ENCODE measurements around the gene GNG2. TPM values are rescaled to one million over a fixed set of nuclear protein-coding genes. Genes with fewer than 3 reads are reported as not detected.

GNG2 gene
- total and polyA plus RNA-seq, 2 of the 8 experiments (the other 6 are each of a cell fraction or from before 2014, with no cell fraction given) = 8.2 to 17.9 TPM

- no peaks in the 10 kb centered on the region for H3K36me3 ChIP-seq (ENCODE audit: control insufficient read depth in 2 of 4, insufficient read depth in 4 of 4, low read length in 3 of 4)
- no peak for DNase-seq (ENCODE audit: low read depth in 1 of 2, low spot score in 2 of 2)
- H3K23ac ChIP-seq (ENCODE audit: insufficient read length) = no peak overlapping the region
- 92% methylated on average over 6 of the region's 6 CpGs; no CpG with 5 or more reads in 1 of the 2 experiments for WGBS, 2 experiments (ENCODE audit: extremely low coverage in 1 of 2, insufficient coverage in 1 of 2, insufficient read length in 1 of 2, insufficient replicate concordance in 2 of 2, low coverage in 1 of 2, low lambda C conversion rate in 2 of 2, missing lambda C conversion rate in 1 of 2)
- no peak overlapping the region for H2AK5ac ChIP-seq (ENCODE audit: low read depth, low read length)
- H2BK15ac ChIP-seq (ENCODE audit: low read length) = no peak overlapping the region
- H2AFZ ChIP-seq (ENCODE audit: low read length) = no peak overlapping the region
- H3K9ac ChIP-seq (replicated peaks in 1 of 4; ENCODE audit: extremely low read depth in 1 of 4, low read depth in 3 of 4, low read length in 3 of 4) = no peak overlapping the region
- no peaks in the 10 kb centered on the region for H3K79me2 ChIP-seq (ENCODE audit: control insufficient read depth in 1 of 2, insufficient read depth in 2 of 2, low read length in 2 of 2)
- no peaks in the 10 kb centered on the region for H3K79me1 ChIP-seq (ENCODE audit: low read depth, low read length)
- CTCF ChIA-PET (ENCODE audit: partially characterized antibody) = no interaction called here
- no peak for FAIRE-seq
- no peak overlapping the region for H3K56ac ChIP-seq (replicated peaks; ENCODE audit: insufficient read length, low read depth, low read length)
- H4K5ac ChIP-seq (ENCODE audit: insufficient read length, low read depth, low read length) = no peak overlapping the region
- no peak overlapping the region for H2BK20ac ChIP-seq (ENCODE audit: low read length)
- no peaks in the 10 kb centered on the region for H3K23me2 ChIP-seq (ENCODE audit: low read depth, low read length)
- H3K27me3 ChIP-seq (replicated peaks in 1 of 4; ENCODE audit: control insufficient read depth in 3 of 4, extremely low read depth in 1 of 4, insufficient read depth in 3 of 4, low read length in 3 of 4) = no peaks in the 10 kb centered on the region
- H3K18ac ChIP-seq (ENCODE audit: extremely low read depth, low read length) = no peak overlapping the region
- TF ChIP-seq CHD2 (IDR thresholded peaks at IDR 0.05; ENCODE audit: low read length) = no peak
- TF ChIP-seq SP2 (IDR thresholded peaks at IDR 0.05; ENCODE audit: low read length) = no peak
- no peak for TF ChIP-seq JUND (IDR thresholded peaks at IDR 0.05; ENCODE audit: low read length)
- no peak for TF ChIP-seq BCL11A (IDR thresholded peaks at IDR 0.05; ENCODE audit: low read depth in 2 of 2, low read length in 2 of 2)
- no peak for TF ChIP-seq CEBPB (IDR thresholded peaks at IDR 0.05; ENCODE audit: low read depth, low read length)
- TF ChIP-seq BACH1 (IDR thresholded peaks at IDR 0.05; ENCODE audit: low read length) = no peak
- no peak for TF ChIP-seq FOSL1 (IDR thresholded peaks at IDR 0.05; ENCODE audit: insufficient read depth, low read depth, low read length)
- no peaks in the 10 kb centered on the region for H4K20me1 ChIP-seq (replicated peaks in 1 of 2; ENCODE audit: control insufficient read depth in 1 of 2, insufficient read depth in 2 of 2, low read length in 2 of 2)
- H2BK120ac ChIP-seq (replicated peaks; ENCODE audit: low read depth, low read length) = no peak overlapping the region
- no peak overlapping the region for H2BK5ac ChIP-seq (ENCODE audit: low read depth, low read length)
- no peak overlapping the region for H3K14ac ChIP-seq (ENCODE audit: insufficient read length)
- POLR2A ChIA-PET (ENCODE audit: partially characterized antibody) = no interaction called here
- no peak overlapping the region for H4K8ac ChIP-seq (ENCODE audit: extremely low read depth, insufficient read depth, low read length)
- no peak overlapping the region for H3K4ac ChIP-seq (replicated peaks; ENCODE audit: insufficient read length, low read depth, low read length)
- H3K4me1 ChIP-seq (replicated peaks in 1 of 4; ENCODE audit: control insufficient read depth in 3 of 4, insufficient read depth in 4 of 4, low read length in 3 of 4) = no peaks in the 10 kb centered on the region
- H4K91ac ChIP-seq (replicated peaks; ENCODE audit: insufficient read length, low read length) = no peak overlapping the region
- H3K27ac ChIP-seq (ENCODE audit: low read depth, low read length) = no peak overlapping the region
- no peak overlapping the region for H2BK12ac ChIP-seq (ENCODE audit: low read depth, low read length)
- no peaks in the 10 kb centered on the region for H3K9me3 ChIP-seq (ENCODE audit: insufficient read depth in 2 of 2, low read depth in 1 of 2, low read length in 1 of 2)
- H3K4me3 ChIP-seq (ENCODE audit: extremely low read depth in 1 of 4, insufficient read depth in 2 of 4, low read depth in 3 of 4, low read length in 4 of 4) = no peak overlapping the region
- H3K4me2 ChIP-seq (ENCODE audit: insufficient read depth in 1 of 2, low read depth in 2 of 2, low read length in 2 of 2) = no peak overlapping the region
Observed at GRCh38 chr14:51917193-51917592, 56.8 kb downstream of the GNG2 start.
